ENCODE results near the gene OAT. TPM values are rescaled to one million over a fixed set of nuclear protein-coding genes. Genes with fewer than 3 reads are reported as not detected.

OAT gene
- polyA plus RNA-seq, 1 of the 3 experiments (the other 2 are of a cell fraction), result 65.7 TPM

DNA sequence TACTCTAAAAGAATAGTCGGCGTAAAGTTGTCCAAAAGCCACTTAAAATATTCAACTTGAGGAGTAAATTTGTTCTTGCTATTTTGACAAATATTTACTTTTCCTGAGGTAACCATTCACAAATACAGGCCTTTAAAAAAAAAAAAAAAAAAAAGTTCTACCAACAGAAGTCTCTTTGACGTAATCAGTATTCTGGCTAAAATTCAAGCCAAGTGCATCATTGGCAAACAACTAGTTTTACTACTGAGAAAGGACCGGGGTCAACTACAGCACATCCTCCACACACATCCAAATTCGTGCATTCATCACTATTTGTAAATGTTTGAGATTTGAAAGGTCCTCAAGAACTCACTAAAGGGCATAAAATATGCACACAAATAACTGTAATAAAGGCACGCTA is 2.0 kb downstream of the OAT start:
- Histone ChIP-seq H3K9me3 (no peaks in the 10 kb centered on the region), H4K20me1 (ENCODE audit: insufficient read depth) (peaks cover 46% of the 10 kb centered on the region), H3K27ac (ENCODE audit: low read depth in 2 of 2, low read length in 1 of 2) (no peak overlapping the region), H3K4me2 (peak overlapping the region; percentile 97; the same call in 1 of the 2 replicates), H3K36me3 (replicated peaks in 1 of 2; ENCODE audit: control insufficient read depth in 1 of 2, insufficient read depth in 2 of 2, low read length in 1 of 2) (peaks cover 0 to 8% of the 10 kb centered on the region in 2 experiments), H3K9ac (no peak overlapping the region), H2AFZ (ENCODE audit: low read depth) (no peak overlapping the region), H3K9me2 (no peaks in the 10 kb centered on the region), H3K79me2 (ENCODE audit: insufficient read depth) (peaks cover 64% of the 10 kb centered on the region), H3K27me3 (ENCODE audit: insufficient read depth) (peaks cover 3% of the 10 kb centered on the region; the same call in 1 of the 2 replicates), H3F3A (replicated peaks; ENCODE audit: insufficient read depth) (no peaks in the 10 kb centered on the region), H3K4me3 (ENCODE audit: low read depth in 2 of 2, low read length in 1 of 2) (no peak overlapping the region), H3K4me1 (ENCODE audit: control insufficient read depth in 1 of 2, insufficient read depth in 2 of 2, low read depth in 1 of 2, low read length in 1 of 2) (peaks cover 0 to 6% of the 10 kb centered on the region in 2 experiments; a peak in 1 of 4 replicates)
- ChIA-PET POLR2A (no interaction called here), CTCF (interaction anchor here (0.8 to 5.2 kb wide), 7 partner anchors 12 to 421 kb away, joined by 3 to 29 read pairs (median 5); partner anchors contain the start of gene LHPP)
- WGBS (ENCODE audit: low lambda C conversion rate), result 92% methylated on average over 6 of the region's 6 CpGs
- DNase-seq, result no peak
- TF ChIP-seq, protein P1, sequence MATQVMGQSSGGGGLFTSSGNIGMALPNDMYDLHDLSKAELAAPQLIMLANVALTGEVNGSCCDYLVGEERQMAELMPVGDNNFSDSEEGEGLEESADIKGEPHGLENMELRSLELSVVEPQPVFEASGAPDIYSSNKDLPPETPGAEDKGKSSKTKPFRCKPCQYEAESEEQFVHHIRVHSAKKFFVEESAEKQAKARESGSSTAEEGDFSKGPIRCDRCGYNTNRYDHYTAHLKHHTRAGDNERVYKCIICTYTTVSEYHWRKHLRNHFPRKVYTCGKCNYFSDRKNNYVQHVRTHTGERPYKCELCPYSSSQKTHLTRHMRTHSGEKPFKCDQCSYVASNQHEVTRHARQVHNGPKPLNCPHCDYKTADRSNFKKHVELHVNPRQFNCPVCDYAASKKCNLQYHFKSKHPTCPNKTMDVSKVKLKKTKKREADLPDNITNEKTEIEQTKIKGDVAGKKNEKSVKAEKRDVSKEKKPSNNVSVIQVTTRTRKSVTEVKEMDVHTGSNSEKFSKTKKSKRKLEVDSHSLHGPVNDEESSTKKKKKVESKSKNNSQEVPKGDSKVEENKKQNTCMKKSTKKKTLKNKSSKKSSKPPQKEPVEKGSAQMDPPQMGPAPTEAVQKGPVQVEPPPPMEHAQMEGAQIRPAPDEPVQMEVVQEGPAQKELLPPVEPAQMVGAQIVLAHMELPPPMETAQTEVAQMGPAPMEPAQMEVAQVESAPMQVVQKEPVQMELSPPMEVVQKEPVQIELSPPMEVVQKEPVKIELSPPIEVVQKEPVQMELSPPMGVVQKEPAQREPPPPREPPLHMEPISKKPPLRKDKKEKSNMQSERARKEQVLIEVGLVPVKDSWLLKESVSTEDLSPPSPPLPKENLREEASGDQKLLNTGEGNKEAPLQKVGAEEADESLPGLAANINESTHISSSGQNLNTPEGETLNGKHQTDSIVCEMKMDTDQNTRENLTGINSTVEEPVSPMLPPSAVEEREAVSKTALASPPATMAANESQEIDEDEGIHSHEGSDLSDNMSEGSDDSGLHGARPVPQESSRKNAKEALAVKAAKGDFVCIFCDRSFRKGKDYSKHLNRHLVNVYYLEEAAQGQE (IDR thresholded peaks at IDR 0.05; ENCODE audit: low read depth, low read length), result no peak
- no peak for TF ChIP-seq EP300 (IDR thresholded peaks at IDR 0.05; ENCODE audit: borderline replicate concordance in 1 of 2, low read depth in 1 of 2, low read length in 1 of 2)
- TF ChIP-seq TCF12 (IDR thresholded peaks at IDR 0.05), result no peak
- TF ChIP-seq, protein P2, sequence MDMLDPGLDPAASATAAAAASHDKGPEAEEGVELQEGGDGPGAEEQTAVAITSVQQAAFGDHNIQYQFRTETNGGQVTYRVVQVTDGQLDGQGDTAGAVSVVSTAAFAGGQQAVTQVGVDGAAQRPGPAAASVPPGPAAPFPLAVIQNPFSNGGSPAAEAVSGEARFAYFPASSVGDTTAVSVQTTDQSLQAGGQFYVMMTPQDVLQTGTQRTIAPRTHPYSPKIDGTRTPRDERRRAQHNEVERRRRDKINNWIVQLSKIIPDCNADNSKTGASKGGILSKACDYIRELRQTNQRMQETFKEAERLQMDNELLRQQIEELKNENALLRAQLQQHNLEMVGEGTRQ (IDR thresholded peaks at IDR 0.05; ENCODE audit: borderline replicate concordance, low read depth, low read length), result no peak
- no peak for TF ChIP-seq TEAD4 (IDR thresholded peaks at IDR 0.05; ENCODE audit: borderline replicate concordance, insufficient read depth)
- TF ChIP-seq ELF1 (IDR thresholded peaks at IDR 0.05), result no peak
- TF ChIP-seq CHD2 (IDR thresholded peaks at IDR 0.05; ENCODE audit: low read length, partially characterized antibody), result no peak
- no peak for TF ChIP-seq POLR2AphosphoS5 (IDR thresholded peaks at IDR 0.05; ENCODE audit: low read depth, low read length)
- TF ChIP-seq FOXM1 (IDR thresholded peaks at IDR 0.05; ENCODE audit: low read depth), result no peak
- TF ChIP-seq NRF1 (IDR thresholded peaks at IDR 0.05; ENCODE audit: low read depth, low read length), result no peak
- no peak for TF ChIP-seq SIN3A (IDR thresholded peaks at IDR 0.05; ENCODE audit: borderline replicate concordance, low read depth, low read length)
- TF ChIP-seq RCOR1 (IDR thresholded peaks at IDR 0.05; ENCODE audit: low read length), result no peak
- no peak for TF ChIP-seq TAF1 (IDR thresholded peaks at IDR 0.05; ENCODE audit: borderline replicate concordance, low read depth, low read length)
- TF ChIP-seq, protein P3, sequence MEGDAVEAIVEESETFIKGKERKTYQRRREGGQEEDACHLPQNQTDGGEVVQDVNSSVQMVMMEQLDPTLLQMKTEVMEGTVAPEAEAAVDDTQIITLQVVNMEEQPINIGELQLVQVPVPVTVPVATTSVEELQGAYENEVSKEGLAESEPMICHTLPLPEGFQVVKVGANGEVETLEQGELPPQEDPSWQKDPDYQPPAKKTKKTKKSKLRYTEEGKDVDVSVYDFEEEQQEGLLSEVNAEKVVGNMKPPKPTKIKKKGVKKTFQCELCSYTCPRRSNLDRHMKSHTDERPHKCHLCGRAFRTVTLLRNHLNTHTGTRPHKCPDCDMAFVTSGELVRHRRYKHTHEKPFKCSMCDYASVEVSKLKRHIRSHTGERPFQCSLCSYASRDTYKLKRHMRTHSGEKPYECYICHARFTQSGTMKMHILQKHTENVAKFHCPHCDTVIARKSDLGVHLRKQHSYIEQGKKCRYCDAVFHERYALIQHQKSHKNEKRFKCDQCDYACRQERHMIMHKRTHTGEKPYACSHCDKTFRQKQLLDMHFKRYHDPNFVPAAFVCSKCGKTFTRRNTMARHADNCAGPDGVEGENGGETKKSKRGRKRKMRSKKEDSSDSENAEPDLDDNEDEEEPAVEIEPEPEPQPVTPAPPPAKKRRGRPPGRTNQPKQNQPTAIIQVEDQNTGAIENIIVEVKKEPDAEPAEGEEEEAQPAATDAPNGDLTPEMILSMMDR (IDR thresholded peaks at IDR 0.05), result no peak
- TF ChIP-seq, protein P4, sequence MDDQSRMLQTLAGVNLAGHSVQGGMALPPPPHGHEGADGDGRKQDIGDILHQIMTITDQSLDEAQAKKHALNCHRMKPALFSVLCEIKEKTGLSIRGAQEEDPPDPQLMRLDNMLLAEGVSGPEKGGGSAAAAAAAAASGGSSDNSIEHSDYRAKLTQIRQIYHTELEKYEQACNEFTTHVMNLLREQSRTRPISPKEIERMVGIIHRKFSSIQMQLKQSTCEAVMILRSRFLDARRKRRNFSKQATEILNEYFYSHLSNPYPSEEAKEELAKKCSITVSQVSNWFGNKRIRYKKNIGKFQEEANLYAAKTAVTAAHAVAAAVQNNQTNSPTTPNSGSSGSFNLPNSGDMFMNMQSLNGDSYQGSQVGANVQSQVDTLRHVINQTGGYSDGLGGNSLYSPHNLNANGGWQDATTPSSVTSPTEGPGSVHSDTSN (IDR thresholded peaks at IDR 0.05), result no peak

Measured in SK-N-SH (cell line).